A549 (cell line): ENCODE measurements around the gene KMT5C. TPM values are rescaled to one million over a fixed set of nuclear protein-coding genes. Genes with fewer than 3 reads are reported as not detected.

Source experiments
- ATAC-seq, 2 experiments: fragments of 200-7000 bp in 1 of 2; fragments of >200 bp in 1 of 2; cut with Nextera tagmentation in 1 of 2; cut with Tn5 transposase in 1 of 2; 3 replicates each; pipeline versions ENCODE4 v1.8.0 to v1.9.1; 2018 to 2020; ENCODE audit warnings: mild to moderate bottlenecking in 1 of 2, moderate library complexity in 1 of 2
- CTCF ChIA-PET: fragments of 300-600 bp; sonication (Branson Sonifier 250); formaldehyde crosslinking; extraction: SDS; loops from one replicate; lab custom pipeline; 2021; ENCODE audit warnings: antibody characterized with exemption, inconsistent platforms; lab: Yijun Ruan, JAX
- POLR2A ChIA-PET: fragments of 350-600 bp; formaldehyde crosslinking; extraction: SDS; loops from one replicate; lab custom pipeline; 2021; ENCODE audit warnings: antibody characterized with exemption, inconsistent platforms; lab: Yijun Ruan, JAX
- DNase-seq, 2 experiments: peaks; one replicate each; pipeline versions ENCODE4 v3.0.0 to v3.0.0-alpha.2; 2011 to 2016; ENCODE audit warnings: low read depth in 1 of 2, low spot score in 1 of 2
- FAIRE-seq: peaks from 2 replicates; lab custom pipeline; 2011; peaks lifted over from hg19 to GRCh38; lab: Jason Lieb, UNC
- H3K27ac ChIP-seq, 2 experiments: fragments of >200 bp; sonication (Bioruptor Twin); formaldehyde crosslinking; 3 replicates each; pipeline ENCODE4 v1.5.1; 2016 to 2017
- H3K4me1 ChIP-seq: fragments of >200 bp; sonication (Bioruptor Twin); formaldehyde crosslinking; 3 replicates; pipeline ENCODE4 v1.6.1; 2016
- H3K4me2 ChIP-seq: fragments of >200 bp; sonication (Bioruptor Twin); formaldehyde crosslinking; 3 replicates; pipeline ENCODE4 v1.6.1; 2016
- H3K4me3 ChIP-seq: fragments of >200 bp; sonication (Bioruptor Twin); formaldehyde crosslinking; 3 replicates; pipeline ENCODE4 v1.5.1; 2016
- H3K9me3 ChIP-seq: fragments of >200 bp; sonication (Bioruptor Twin); formaldehyde crosslinking; 3 replicates; pipeline ENCODE4 v1.6.1; 2016
- BHLHE40 ChIP-seq: IDR thresholded peaks from 2 replicates; pipeline ENCODE4 v1.6.1; 2012; ENCODE audit warnings: low read depth, low read length, inconsistent platforms
- CHD4 ChIP-seq: fragments of 200-600 bp; sonication (generic); IDR thresholded peaks from 2 replicates; pipeline ENCODE4 v1.6.1; 2016; ENCODE audit warnings: antibody characterized with exemption, mild to moderate bottlenecking, borderline replicate concordance
- ESRRA ChIP-seq: fragments of 150-350 bp; IDR thresholded peaks from 2 replicates; pipeline ENCODE4 v1.6.1; 2014; ENCODE audit warnings: mild to moderate bottlenecking, low read length, borderline replicate concordance
- FOSL2 ChIP-seq, 2 experiments: fragments of 450-650 bp in 1 of 2; fragments of >200 bp in 1 of 2; sonication (Bioruptor Twin) in 1 of 2; formaldehyde crosslinking; IDR thresholded peaks; 2 replicates each; pipeline versions ENCODE4 v1.5.0 to v1.6.1; 2016 to 2020; ENCODE audit warnings: mild to moderate bottlenecking in 1 of 2, moderate library complexity in 1 of 2
- GATA3 ChIP-seq: IDR thresholded peaks from 2 replicates; pipeline ENCODE4 v1.6.1; 2012; ENCODE audit warnings: borderline replicate concordance
- HOXB5 ChIP-seq: fragments of 250-450 bp; sonication (Bioruptor Pico); IDR thresholded peaks from 2 replicates; pipeline ENCODE4 v1.5.0; 2020; ENCODE audit warnings: mild to moderate bottlenecking, moderate library complexity
- JUN ChIP-seq, 2 experiments: fragments of >200 bp; sonication (Bioruptor Twin); formaldehyde crosslinking; IDR thresholded peaks; 2 replicates in 1 of 2; 3 replicates in 1 of 2; pipeline ENCODE4 v1.6.1; 2016 to 2017
- MAFK ChIP-seq: fragments of 450-650 bp; IDR thresholded peaks from 2 replicates; pipeline ENCODE4 v1.6.1; 2014; ENCODE audit not compliant: partially characterized antibody
- MAZ ChIP-seq: fragments of 150-350 bp; IDR thresholded peaks from 2 replicates; pipeline ENCODE4 v1.6.1; 2014; ENCODE audit warnings: antibody characterized with exemption, low read depth, low read length, borderline replicate concordance
- NR3C1 ChIP-seq: fragments of >200 bp; sonication (Bioruptor Twin); formaldehyde crosslinking; IDR thresholded peaks from 3 replicates; pipeline ENCODE4 v1.6.1; 2017
- PHF8 ChIP-seq: fragments of 200-600 bp; sonication (generic); IDR thresholded peaks from 2 replicates; pipeline ENCODE4 v1.6.1; 2016; ENCODE audit warnings: low read depth, mild to moderate bottlenecking, antibody characterized with exemption, moderate library complexity, borderline replicate concordance
- POLR2A ChIP-seq: IDR thresholded peaks from 2 replicates; pipeline ENCODE4 v1.6.1; 2012; ENCODE audit warnings: mild to moderate bottlenecking, low read length
- RAD21 ChIP-seq, 2 experiments: fragments of >200 bp in 1 of 2; sonication (Bioruptor Twin) in 1 of 2; formaldehyde crosslinking in 1 of 2; IDR thresholded peaks in 1 of 2; conservative IDR thresholded peaks in 1 of 2; 2 replicates in 1 of 2; 3 replicates in 1 of 2; pipeline ENCODE4 v1.6.1; 2012 to 2018; ENCODE audit warnings: inconsistent platforms in 1 of 2
- TP53 ChIP-seq: fragments of 250-450 bp; sonication (Bioruptor Pico); IDR thresholded peaks from 2 replicates; pipeline ENCODE4 v1.5.0; 2021; ENCODE audit warnings: mild to moderate bottlenecking, moderate library complexity
- ZC3H11A ChIP-seq: fragments of 450-650 bp; IDR thresholded peaks from 2 replicates; pipeline ENCODE4 v1.6.1; 2014; ENCODE audit warnings: antibody characterized with exemption, mild to moderate bottlenecking
- WGBS: methylation state at CpG from one replicate; pipeline ENCODE4 v1.1.6; 2017; ENCODE audit errors: missing lambda C conversion rate; 5-methylcytosine and 5-hydroxymethylcytosine counted together
- polyA plus RNA-seq, 4 experiments: library from polyadenylated mRNA; depleted of rRNA in 3 of 4; stranded (reverse); fragments of >200 nt; fragmentation: RNase III in 1 of 4; extraction: RNeasy Plus Mini Kit Qiagen cat#74134 plus additional on column Dnase treatment in 1 of 4; gene quantifications; 2 replicates in 3 of 4; 3 replicates in 1 of 4; pipeline ENCODE4 v1.2.3, GENCODE V29; 2011 to 2017
- TF ChIP-seq, protein P1 (sequence below): IDR thresholded peaks from 2 replicates; pipeline ENCODE4 v1.6.1; 2012; ENCODE audit warnings: low read depth, borderline replicate concordance
- TF ChIP-seq, protein P2 (sequence below): fragments of >200 bp; sonication (Bioruptor Twin); formaldehyde crosslinking; IDR thresholded peaks from 3 replicates; pipeline ENCODE4 v1.6.1; 2016
- TF ChIP-seq, protein P3 (sequence below): fragments of 250-450 bp; sonication (Bioruptor Pico); IDR thresholded peaks from 2 replicates; pipeline ENCODE4 v1.5.0; 2021; ENCODE audit warnings: mild to moderate bottlenecking, moderate library complexity, borderline replicate concordance
- TF ChIP-seq, protein P4 (sequence below): fragments of >200 bp; sonication (Bioruptor Twin); formaldehyde crosslinking; IDR thresholded peaks from 3 replicates; pipeline ENCODE4 v1.5.1; 2016
- TF ChIP-seq, protein P5 (sequence below): IDR thresholded peaks from 2 replicates; pipeline ENCODE4 v1.6.1; 2012
- TF ChIP-seq, protein P6 (sequence below): IDR thresholded peaks from 2 replicates; pipeline ENCODE4 v1.6.1; 2012

The KMT5C gene
- polyA plus RNA-seq, 2 of the 4 experiments (the other 2 are of a cell fraction), result 9.5 to 15.2 TPM

DNA sequence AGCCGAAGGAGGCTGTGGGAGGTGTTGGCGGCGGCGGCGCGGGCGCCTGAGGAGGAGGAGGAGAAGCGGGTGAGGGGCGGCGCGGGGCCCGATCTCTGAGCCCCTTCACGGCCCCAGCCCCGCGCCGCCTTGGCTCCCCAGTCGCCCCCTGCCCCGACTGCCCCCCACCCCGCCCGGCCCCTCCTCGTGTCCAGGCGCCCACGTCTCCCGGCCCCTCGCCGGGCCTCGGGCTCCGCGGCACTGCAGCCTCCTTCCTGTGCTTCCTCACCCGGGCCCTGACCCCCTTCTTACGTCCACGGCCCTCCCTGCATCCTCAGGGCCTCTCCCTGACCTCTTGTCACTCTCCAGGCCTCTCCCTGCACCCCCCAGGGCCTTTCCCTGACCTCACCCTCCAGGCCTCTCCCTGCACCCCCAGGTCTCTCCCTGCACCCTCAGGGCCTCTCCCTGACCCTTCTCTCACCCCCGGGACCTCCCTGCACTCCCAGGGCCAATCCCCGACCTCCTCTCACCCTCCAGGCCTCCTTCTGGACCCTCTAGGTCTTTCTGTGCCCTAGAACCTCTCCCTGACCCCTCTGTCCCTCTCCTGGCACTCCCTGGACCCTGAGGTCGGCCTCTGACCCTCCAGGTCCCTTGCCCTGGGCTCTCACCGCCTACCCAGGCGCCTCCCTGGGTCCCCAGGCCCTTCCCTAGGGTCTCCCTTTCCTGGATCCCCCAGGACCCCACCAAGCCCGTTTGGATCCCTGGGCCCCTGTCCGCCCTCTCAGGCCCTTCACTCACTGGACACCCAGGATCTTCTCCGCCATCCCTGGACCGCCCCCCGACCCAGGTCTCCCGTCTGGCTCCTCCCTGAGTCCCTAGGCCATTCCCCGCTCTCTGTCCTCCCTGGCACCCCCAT lies 460 bp downstream of the KMT5C start:
- peak overlapping the region; percentile 63 for H3K4me3 ChIP-seq
- no peaks in the 10 kb centered on the region for H3K9me3 ChIP-seq
- H3K4me1 ChIP-seq, result peaks cover 24% of the 10 kb centered on the region
- H3K4me2 ChIP-seq, result peak overlapping the region; percentile 89
- POLR2A ChIA-PET, result interaction anchor here (0.7 to 2.8 kb wide), 26 partner anchors 9 to 266 kb away, joined by 3 to 47 read pairs (median 7); partner anchors contain the start of genes FIZ1, HSPBP1, IL11 and ISOC2
- CTCF ChIA-PET, result interaction anchor here (0.6 to 4.9 kb wide), 32 partner anchors 8 to 199 kb away, joined by 3 to 84 read pairs (median 4); partner anchors contain the start of genes SHISA7, TMEM150B and TMEM238
- FAIRE-seq (no peak), ATAC-seq (peak; percentile 0 to 11), DNase-seq (peak in 1 of 2 experiments; percentile 73)
- 5% methylated on average over 30 of the region's 44 CpGs for WGBS
- TF ChIP-seq TP53, result 0 out of 2 replicates have a peak, but pooled peaks have one; percentile 28
- TF ChIP-seq, protein P1, sequence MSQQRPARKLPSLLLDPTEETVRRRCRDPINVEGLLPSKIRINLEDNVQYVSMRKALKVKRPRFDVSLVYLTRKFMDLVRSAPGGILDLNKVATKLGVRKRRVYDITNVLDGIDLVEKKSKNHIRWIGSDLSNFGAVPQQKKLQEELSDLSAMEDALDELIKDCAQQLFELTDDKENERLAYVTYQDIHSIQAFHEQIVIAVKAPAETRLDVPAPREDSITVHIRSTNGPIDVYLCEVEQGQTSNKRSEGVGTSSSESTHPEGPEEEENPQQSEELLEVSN, result 0 out of 2 replicates have a peak, but pooled peaks have one; percentile 18
- TF ChIP-seq, protein P2, sequence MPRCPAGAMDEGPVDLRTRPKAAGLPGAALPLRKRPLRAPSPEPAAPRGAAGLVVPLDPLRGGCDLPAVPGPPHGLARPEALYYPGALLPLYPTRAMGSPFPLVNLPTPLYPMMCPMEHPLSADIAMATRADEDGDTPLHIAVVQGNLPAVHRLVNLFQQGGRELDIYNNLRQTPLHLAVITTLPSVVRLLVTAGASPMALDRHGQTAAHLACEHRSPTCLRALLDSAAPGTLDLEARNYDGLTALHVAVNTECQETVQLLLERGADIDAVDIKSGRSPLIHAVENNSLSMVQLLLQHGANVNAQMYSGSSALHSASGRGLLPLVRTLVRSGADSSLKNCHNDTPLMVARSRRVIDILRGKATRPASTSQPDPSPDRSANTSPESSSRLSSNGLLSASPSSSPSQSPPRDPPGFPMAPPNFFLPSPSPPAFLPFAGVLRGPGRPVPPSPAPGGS, result peak; percentile 65; the same call in 1 of the 3 replicates
- TF ChIP-seq, protein P3, sequence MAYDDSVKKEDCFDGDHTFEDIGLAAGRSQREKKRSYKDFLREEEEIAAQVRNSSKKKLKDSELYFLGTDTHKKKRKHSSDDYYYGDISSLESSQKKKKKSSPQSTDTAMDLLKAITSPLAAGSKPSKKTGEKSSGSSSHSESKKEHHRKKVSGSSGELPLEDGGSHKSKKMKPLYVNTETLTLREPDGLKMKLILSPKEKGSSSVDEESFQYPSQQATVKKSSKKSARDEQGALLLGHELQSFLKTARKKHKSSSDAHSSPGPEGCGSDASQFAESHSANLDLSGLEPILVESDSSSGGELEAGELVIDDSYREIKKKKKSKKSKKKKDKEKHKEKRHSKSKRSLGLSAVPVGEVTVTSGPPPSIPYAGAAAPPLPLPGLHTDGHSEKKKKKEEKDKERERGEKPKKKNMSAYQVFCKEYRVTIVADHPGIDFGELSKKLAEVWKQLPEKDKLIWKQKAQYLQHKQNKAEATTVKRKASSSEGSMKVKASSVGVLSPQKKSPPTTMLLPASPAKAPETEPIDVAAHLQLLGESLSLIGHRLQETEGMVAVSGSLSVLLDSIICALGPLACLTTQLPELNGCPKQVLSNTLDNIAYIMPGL (CRISPR knock-in tag), result no peak
- peak; percentile 50 for TF ChIP-seq POLR2A
- peak in 1 of 2 experiments; percentile 81; a peak in 3 of 5 replicates for TF ChIP-seq JUN (IDR thresholded peaks at IDR 0.05)
- no peak for TF ChIP-seq CHD4
- H3K27ac ChIP-seq, result peak overlapping the region; percentile 87 to 92

DNA sequence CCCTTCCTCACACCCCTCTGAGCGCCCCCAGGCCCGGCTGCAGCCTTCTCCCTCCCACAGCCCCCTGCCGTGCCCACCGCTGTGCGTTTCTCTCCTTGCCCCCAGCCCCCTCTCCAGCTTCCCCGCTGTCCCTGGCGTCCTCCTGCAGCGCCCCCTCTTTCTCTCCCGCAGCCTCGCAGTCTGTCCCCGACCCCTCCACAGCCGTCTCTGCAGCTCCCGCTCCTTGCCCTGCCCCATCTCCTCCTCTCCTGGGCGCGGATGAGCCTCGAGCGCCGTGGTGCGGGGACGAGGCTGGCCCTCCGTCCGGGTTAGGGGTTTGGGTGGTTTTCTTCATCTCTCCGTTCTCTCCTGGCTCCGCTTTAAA lies 1.1 kb downstream of the KMT5C start:
- FAIRE-seq, result no peak
- WGBS, result 1% methylated on average over 17 of the region's 24 CpGs
- TF ChIP-seq FOSL2 (IDR thresholded peaks at IDR 0.05), result no peak
- TF ChIP-seq FOSL2 (CRISPR knock-in tag; IDR thresholded peaks at IDR 0.05), result no peak
- no peak for TF ChIP-seq ZC3H11A
- no peak for TF ChIP-seq HOXB5
- TF ChIP-seq, protein P4, sequence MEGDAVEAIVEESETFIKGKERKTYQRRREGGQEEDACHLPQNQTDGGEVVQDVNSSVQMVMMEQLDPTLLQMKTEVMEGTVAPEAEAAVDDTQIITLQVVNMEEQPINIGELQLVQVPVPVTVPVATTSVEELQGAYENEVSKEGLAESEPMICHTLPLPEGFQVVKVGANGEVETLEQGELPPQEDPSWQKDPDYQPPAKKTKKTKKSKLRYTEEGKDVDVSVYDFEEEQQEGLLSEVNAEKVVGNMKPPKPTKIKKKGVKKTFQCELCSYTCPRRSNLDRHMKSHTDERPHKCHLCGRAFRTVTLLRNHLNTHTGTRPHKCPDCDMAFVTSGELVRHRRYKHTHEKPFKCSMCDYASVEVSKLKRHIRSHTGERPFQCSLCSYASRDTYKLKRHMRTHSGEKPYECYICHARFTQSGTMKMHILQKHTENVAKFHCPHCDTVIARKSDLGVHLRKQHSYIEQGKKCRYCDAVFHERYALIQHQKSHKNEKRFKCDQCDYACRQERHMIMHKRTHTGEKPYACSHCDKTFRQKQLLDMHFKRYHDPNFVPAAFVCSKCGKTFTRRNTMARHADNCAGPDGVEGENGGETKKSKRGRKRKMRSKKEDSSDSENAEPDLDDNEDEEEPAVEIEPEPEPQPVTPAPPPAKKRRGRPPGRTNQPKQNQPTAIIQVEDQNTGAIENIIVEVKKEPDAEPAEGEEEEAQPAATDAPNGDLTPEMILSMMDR, result peak; percentile 23; the same call in 1 of the 3 replicates
- TF ChIP-seq PHF8, result no peak
- no peak for TF ChIP-seq GATA3
- TF ChIP-seq, protein P5, sequence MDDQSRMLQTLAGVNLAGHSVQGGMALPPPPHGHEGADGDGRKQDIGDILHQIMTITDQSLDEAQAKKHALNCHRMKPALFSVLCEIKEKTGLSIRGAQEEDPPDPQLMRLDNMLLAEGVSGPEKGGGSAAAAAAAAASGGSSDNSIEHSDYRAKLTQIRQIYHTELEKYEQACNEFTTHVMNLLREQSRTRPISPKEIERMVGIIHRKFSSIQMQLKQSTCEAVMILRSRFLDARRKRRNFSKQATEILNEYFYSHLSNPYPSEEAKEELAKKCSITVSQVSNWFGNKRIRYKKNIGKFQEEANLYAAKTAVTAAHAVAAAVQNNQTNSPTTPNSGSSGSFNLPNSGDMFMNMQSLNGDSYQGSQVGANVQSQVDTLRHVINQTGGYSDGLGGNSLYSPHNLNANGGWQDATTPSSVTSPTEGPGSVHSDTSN, result no peak
- TF ChIP-seq NR3C1, result no peak
- TF ChIP-seq MAZ, result no peak
- no peak for TF ChIP-seq MAFK
- no peak for TF ChIP-seq BHLHE40
- TF ChIP-seq ESRRA, result no peak
- TF ChIP-seq, protein P6, sequence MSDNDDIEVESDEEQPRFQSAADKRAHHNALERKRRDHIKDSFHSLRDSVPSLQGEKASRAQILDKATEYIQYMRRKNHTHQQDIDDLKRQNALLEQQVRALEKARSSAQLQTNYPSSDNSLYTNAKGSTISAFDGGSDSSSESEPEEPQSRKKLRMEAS, result no peak
- TF ChIP-seq RAD21 (conservative IDR thresholded peaks at IDR 0.05 in 1 of 2, IDR thresholded peaks at IDR 0.05 in 1 of 2), result 0 out of 5 replicates have a peak, but pooled peaks have one; percentile 3 to 24
- Histone ChIP-seq H3K9me3 (no peaks in the 10 kb centered on the region), H3K4me2 (peak overlapping the region; percentile 89), H3K4me1 (peaks cover 30% of the 10 kb centered on the region), H3K4me3 (peak overlapping the region; percentile 63), H3K27ac (peak overlapping the region; percentile 87 to 92)
- ChIA-PET POLR2A (interaction anchor here (1.6 kb wide), 1 partner anchor 67 kb away, joined by 3 read pairs; the partner anchor contains the start of gene UBE2S), CTCF (interaction anchor here (0.6 to 2.8 kb wide), 7 partner anchors 9 to 77 kb away, joined by 3 to 23 read pairs (median 5); partner anchors contain the start of gene TMEM238)
- peak in 1 of 2 experiments; percentile 1; a peak in 1 of 6 replicates for ATAC-seq
- no peak for DNase-seq
